HEK293 (cell line): ENCODE measurements around the gene ADIG.

ENCODE experiments used
- ATF2 ChIP-seq: fragments of 450-650 bp; formaldehyde crosslinking; IDR thresholded peaks from 2 replicates; pipeline ENCODE4 v1.5.1; 2016; ENCODE audit warnings: missing biosample characterization, missing genetic modification characterization, low read depth
- CTCF ChIP-seq: fragments of 450-650 bp; formaldehyde crosslinking; IDR thresholded peaks from 2 replicates; pipeline ENCODE4 v1.5.1; 2016; ENCODE audit warnings: missing biosample characterization, missing genetic modification characterization
- KLF9 ChIP-seq: fragments of 450-650 bp; formaldehyde crosslinking; IDR thresholded peaks from 2 replicates; pipeline ENCODE4 v1.5.1; 2016; ENCODE audit warnings: missing biosample characterization, missing genetic modification characterization, low read depth
- REST ChIP-seq: fragments of 450-650 bp; formaldehyde crosslinking; IDR thresholded peaks from 2 replicates; pipeline ENCODE4 v1.5.1; 2016; ENCODE audit warnings: missing biosample characterization, missing genetic modification characterization
- TCF7L2 ChIP-seq: IDR thresholded peaks from 2 replicates; pipeline ENCODE4 v1.6.1; 2011; ENCODE audit warnings: low read depth, mild to moderate bottlenecking, inconsistent platforms, low read length, moderate library complexity, borderline replicate concordance
- ZNF184 ChIP-seq: fragments of 450-650 bp; IDR thresholded peaks from 2 replicates; pipeline ENCODE4 v1.5.1; 2018; ENCODE audit warnings: missing biosample characterization, mild to moderate bottlenecking, missing genetic modification characterization
- ZNF324 ChIP-seq: fragments of 450-650 bp; formaldehyde crosslinking; IDR thresholded peaks from 2 replicates; pipeline ENCODE4 v1.5.1; 2016; ENCODE audit warnings: missing biosample characterization, missing genetic modification characterization
- ZNF341 ChIP-seq: fragments of 450-650 bp; formaldehyde crosslinking; IDR thresholded peaks from 2 replicates; pipeline ENCODE4; 2016; ENCODE audit warnings: low read depth, missing biosample characterization, missing genetic modification characterization
- ZNF513 ChIP-seq: fragments of 450-650 bp; IDR thresholded peaks from 2 replicates; pipeline ENCODE4 v1.5.1; 2018; ENCODE audit warnings: missing biosample characterization, missing genetic modification characterization
- ZNF639 ChIP-seq: fragments of 450-650 bp; formaldehyde crosslinking; IDR thresholded peaks from 2 replicates; pipeline ENCODE4 v1.5.1; 2016; ENCODE audit warnings: missing biosample characterization, missing genetic modification characterization
- ZNF692 ChIP-seq: fragments of 450-650 bp; formaldehyde crosslinking; IDR thresholded peaks from 2 replicates; pipeline ENCODE4 v1.5.1; 2016; ENCODE audit warnings: missing biosample characterization, missing genetic modification characterization
- ZNF776 ChIP-seq: fragments of 450-650 bp; formaldehyde crosslinking; IDR thresholded peaks from 2 replicates; pipeline ENCODE4 v1.5.0; 2017; ENCODE audit warnings: missing biosample characterization, missing genetic modification characterization, borderline replicate concordance
- ZNF785 ChIP-seq: fragments of 450-650 bp; formaldehyde crosslinking; IDR thresholded peaks from 2 replicates; pipeline ENCODE4 v1.5.1; 2016; ENCODE audit warnings: missing biosample characterization, missing genetic modification characterization

- no peak for TF ChIP-seq CTCF (tag by site-specific recombination)
- TF ChIP-seq ZNF776 (tag by site-specific recombination) = no peak
- TF ChIP-seq ZNF324 (tag by site-specific recombination) = no peak
- no peak for TF ChIP-seq ZNF184 (tag by site-specific recombination)
- no peak for TF ChIP-seq ZNF785 (tag by site-specific recombination)
- no peak for TF ChIP-seq TCF7L2
- TF ChIP-seq REST = no peak
- TF ChIP-seq ZNF639 = no peak
- TF ChIP-seq ZNF692 (tag by site-specific recombination) = no peak
- TF ChIP-seq KLF9 (tag by site-specific recombination) = no peak
- no peak for TF ChIP-seq ZNF341 (tag by site-specific recombination)
- no peak for TF ChIP-seq ATF2 (tag by site-specific recombination)
- TF ChIP-seq ZNF513 (tag by site-specific recombination) = no peak
Measured at GRCh38 chr20:38631155-38632022, 50.4 kb downstream of the ADIG start.
